ENCODE data around the gene KLHL2. TPM values are rescaled to one million over a fixed set of nuclear protein-coding genes. Genes with fewer than 3 reads are reported as not detected.
"Not testable (repeated sequence)": the region's sequence is repeated elsewhere in the genome, so short reads cannot be mapped to it uniquely, and the experiment has no call there.

KLHL2 gene
- total RNA-seq, 2 donors from 2014 or later = 9.1 to 17.1 TPM

GRCh38 chr4:165248102-165248501 lies 40.7 kb downstream of the KLHL2 start:
- intact Hi-C loops (cut with DNase I) = no loop called here
- peaks cover 5% of the 10 kb centered on the region for H3K4me1 ChIP-seq
- H3K4me3 ChIP-seq = no peak overlapping the region
- H3K36me3 ChIP-seq (replicated peaks in 1 of 2; ENCODE audit: insufficient read depth in 1 of 2, low read depth in 2 of 2) = no peaks in the 10 kb centered on the region
- 82 to 89% methylated on average over 3 of the region's 3 CpGs for WGBS, 2 donors
- ATAC-seq (no peak), DNase-seq (no peak)
- peak overlapping the region in 1 of 4 donors; percentile 14 for H3K27ac ChIP-seq
- TF ChIP-seq POLR2A (IDR thresholded peaks at IDR 0.05) (no peak), CTCF (IDR thresholded peaks at IDR 0.05) (no peak)
- H3K9me3 ChIP-seq = no peaks in the 10 kb centered on the region
- no peaks in the 10 kb centered on the region for H3K27me3 ChIP-seq

DNA sequence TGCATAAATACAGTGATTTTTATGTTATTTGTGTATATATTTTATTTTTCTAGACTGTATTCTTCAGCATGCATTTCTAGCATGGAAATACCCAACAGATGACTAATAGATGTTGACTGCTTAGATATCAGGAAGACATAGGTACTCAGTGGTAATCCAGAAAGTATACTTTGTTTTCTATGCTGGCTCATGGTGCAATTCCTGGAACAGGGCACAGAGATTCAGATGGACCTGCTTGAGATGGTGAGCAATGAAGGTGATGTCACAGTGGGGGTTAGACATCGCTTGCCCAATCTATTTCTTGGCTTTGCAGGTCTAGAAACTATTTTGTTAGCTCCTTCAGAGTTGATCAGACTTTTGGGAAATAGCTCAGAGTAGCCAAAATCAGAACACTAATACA lies 41.5 kb downstream of the KLHL2 start:
- H3K36me3 ChIP-seq (replicated peaks in 1 of 2; ENCODE audit: insufficient read depth in 1 of 2, low read depth in 2 of 2); ATAC-seq; H3K27ac ChIP-seq; H3K4me3 ChIP-seq; H3K27me3 ChIP-seq; intact Hi-C loops (cut with DNase I); H3K9me3 ChIP-seq; DNase-seq; H3K4me1 ChIP-seq: not testable (repeated sequence)
- 100% methylated on average over 1 of the region's 1 CpG for WGBS, 2 donors

- H3K27ac ChIP-seq; intact Hi-C loops (cut with DNase I): not testable (repeated sequence)
These were observed 47.4 kb downstream of the KLHL2 start for GRCh38 chr4:165254771-165255170.

DNA sequence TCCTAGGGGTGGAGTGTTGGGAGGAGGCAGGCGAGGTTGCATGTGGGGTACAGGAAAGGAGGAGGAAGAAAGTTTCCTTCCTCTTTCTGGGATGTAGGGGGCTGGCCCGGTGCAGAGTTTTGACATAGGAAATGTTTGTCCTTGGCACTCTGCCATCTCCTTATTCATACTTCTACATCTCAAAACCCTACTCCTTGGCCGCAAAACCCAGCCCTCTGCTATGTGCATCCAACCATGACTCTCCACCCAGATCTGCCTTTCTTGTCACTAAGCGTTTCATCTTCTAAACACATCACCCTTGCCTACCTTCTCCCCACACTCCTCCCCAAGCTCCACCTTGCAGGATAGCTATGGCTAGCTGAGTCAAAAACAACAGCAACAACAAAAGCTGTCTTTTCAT lies 48.1 kb downstream of the KLHL2 start:
- peak in 3 of 4 donors; percentile 7 to 60 (median 14) for DNase-seq
- intact Hi-C loops (cut with DNase I) = not testable (repeated sequence)
- WGBS, 2 donors = 66 to 78% methylated on average over 4 of the region's 4 CpGs

More at GRCh38 chr4:165254771-165255170, 47.4 kb downstream of the KLHL2 start:
- H3K4me1 ChIP-seq; DNase-seq; ATAC-seq; H3K4me3 ChIP-seq; H3K36me3 ChIP-seq (replicated peaks in 1 of 2; ENCODE audit: insufficient read depth in 1 of 2, low read depth in 2 of 2); H3K9me3 ChIP-seq; H3K27me3 ChIP-seq: not testable (repeated sequence)
- WGBS, 2 donors = 84 to 85% methylated on average over 3 of the region's 3 CpGs

GRCh38 chr4:165256074-165256659 lies 48.8 kb downstream of the KLHL2 start:
- H3K36me3 ChIP-seq (replicated peaks in 1 of 2; ENCODE audit: insufficient read depth in 1 of 2, low read depth in 2 of 2); H3K4me1 ChIP-seq; H3K9me3 ChIP-seq; H3K4me3 ChIP-seq; intact Hi-C loops (cut with DNase I); H3K27me3 ChIP-seq; ATAC-seq; DNase-seq: not testable (repeated sequence)
- WGBS, 2 donors = 38 to 48% methylated on average over 7 of the region's 7 CpGs
- peak overlapping the region in 1 of 4 donors; percentile 26 for H3K27ac ChIP-seq

More for the DNA sequence above, 48.1 kb downstream of the KLHL2 start:
- H3K9me3 ChIP-seq; H3K4me3 ChIP-seq; ATAC-seq; H3K27me3 ChIP-seq; H3K36me3 ChIP-seq (replicated peaks in 1 of 2; ENCODE audit: insufficient read depth in 1 of 2, low read depth in 2 of 2); H3K4me1 ChIP-seq: not testable (repeated sequence)
- H3K27ac ChIP-seq = peak overlapping the region in 1 of 4 donors; percentile 26

DNA sequence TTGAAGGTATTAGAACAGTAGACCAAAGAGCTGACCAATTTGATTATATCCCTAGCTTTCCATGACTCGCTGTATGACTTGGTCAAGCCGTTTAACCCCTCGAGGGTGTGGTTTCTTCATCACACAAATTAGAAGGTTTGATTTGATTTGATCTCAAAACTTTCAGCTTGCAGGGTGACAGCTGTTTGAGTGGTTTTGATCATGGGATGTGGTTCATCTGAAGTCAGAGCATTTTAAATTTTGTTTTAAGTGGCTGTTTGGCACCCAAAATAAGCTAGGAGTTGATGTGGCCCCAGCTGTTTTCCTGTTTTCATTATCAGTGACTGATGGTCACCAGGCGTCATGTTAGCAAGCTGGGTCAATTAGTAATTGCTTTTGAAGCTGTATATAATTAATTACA lies 52.4 kb downstream of the KLHL2 start:
- H3K27ac ChIP-seq; H3K36me3 ChIP-seq (replicated peaks in 1 of 2; ENCODE audit: insufficient read depth in 1 of 2, low read depth in 2 of 2); intact Hi-C loops (cut with DNase I); H3K9me3 ChIP-seq; H3K4me1 ChIP-seq; H3K27me3 ChIP-seq; DNase-seq; H3K4me3 ChIP-seq; ATAC-seq: not testable (repeated sequence)
- WGBS, 2 donors = 66 to 73% methylated on average over 4 of the region's 4 CpGs

GRCh38 chr4:165262306-165262705 lies 54.9 kb downstream of the KLHL2 start:
- DNase-seq; ATAC-seq; H3K27ac ChIP-seq; H3K4me3 ChIP-seq; intact Hi-C loops (cut with DNase I); H3K27me3 ChIP-seq; H3K4me1 ChIP-seq; H3K9me3 ChIP-seq; H3K36me3 ChIP-seq (replicated peaks in 1 of 2; ENCODE audit: insufficient read depth in 1 of 2, low read depth in 2 of 2): not testable (repeated sequence)
- 77 to 81% methylated on average over 3 of the region's 3 CpGs for WGBS, 2 donors

- ATAC-seq; DNase-seq; H3K27me3 ChIP-seq; H3K27ac ChIP-seq; H3K4me1 ChIP-seq; H3K9me3 ChIP-seq; intact Hi-C loops (cut with DNase I); H3K36me3 ChIP-seq (replicated peaks in 1 of 2; ENCODE audit: insufficient read depth in 1 of 2, low read depth in 2 of 2); H3K4me3 ChIP-seq: not testable (repeated sequence)
- WGBS, 2 donors = 85 to 93% methylated on average over 3 of the region's 3 CpGs
These were observed 56.1 kb downstream of the KLHL2 start for GRCh38 chr4:165263466-165263865.

- H3K4me3 ChIP-seq; DNase-seq; intact Hi-C loops (cut with DNase I); H3K27ac ChIP-seq; H3K4me1 ChIP-seq; H3K36me3 ChIP-seq (replicated peaks in 1 of 2; ENCODE audit: insufficient read depth in 1 of 2, low read depth in 2 of 2); H3K27me3 ChIP-seq; H3K9me3 ChIP-seq; ATAC-seq: not testable (repeated sequence)
- 74 to 77% methylated on average over 7 of the region's 7 CpGs for WGBS, 2 donors
These were observed 62.6 kb downstream of the KLHL2 start for GRCh38 chr4:165269931-165270330.

DNA sequence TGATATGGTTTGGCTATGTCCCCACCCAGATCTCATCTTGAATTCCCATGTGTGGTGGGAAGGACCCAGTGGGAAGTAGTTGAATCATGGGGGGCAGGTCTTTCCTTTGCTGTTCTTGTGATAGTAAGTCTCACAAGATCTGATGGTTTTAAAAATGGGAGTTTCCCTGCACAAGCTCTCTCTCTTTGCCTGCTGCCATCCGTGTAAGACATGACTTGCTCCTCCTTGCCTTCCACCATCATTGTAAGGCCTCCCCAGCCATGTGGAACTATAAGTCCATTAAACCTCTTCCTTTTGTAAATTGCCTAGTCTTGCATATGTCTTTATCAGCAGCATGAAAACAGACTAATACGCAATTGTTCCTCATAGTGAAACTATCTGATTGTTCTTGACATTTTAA lies 66.1 kb downstream of the KLHL2 start:
- H3K36me3 ChIP-seq (replicated peaks in 1 of 2; ENCODE audit: insufficient read depth in 1 of 2, low read depth in 2 of 2); intact Hi-C loops (cut with DNase I); H3K4me1 ChIP-seq; ATAC-seq; H3K27me3 ChIP-seq; H3K27ac ChIP-seq; DNase-seq; H3K4me3 ChIP-seq; H3K9me3 ChIP-seq: not testable (repeated sequence)
- 50% methylated on average over 2 of the region's 2 CpGs for WGBS, 2 donors

DNA sequence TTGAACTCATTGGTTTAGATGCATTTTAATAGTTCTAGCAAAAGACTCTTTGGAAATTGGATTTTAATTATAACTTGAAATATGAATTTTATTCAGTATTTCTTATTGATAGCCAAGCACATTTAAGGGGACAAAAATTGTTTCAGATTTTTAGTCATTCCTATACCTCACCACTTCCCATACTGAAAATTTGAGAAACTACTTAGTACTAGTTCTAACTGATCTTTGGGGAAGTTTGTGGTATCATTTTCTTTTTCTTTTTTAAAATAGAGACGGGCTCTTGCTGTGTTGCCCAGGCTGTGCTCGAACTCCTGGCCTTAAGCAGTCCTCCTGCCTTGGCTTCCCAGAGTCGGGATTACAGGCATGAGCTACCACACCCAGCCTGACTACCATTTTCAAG lies 68.0 kb downstream of the KLHL2 start:
- H3K4me1 ChIP-seq; intact Hi-C loops (cut with DNase I); DNase-seq; H3K36me3 ChIP-seq (replicated peaks in 1 of 2; ENCODE audit: insufficient read depth in 1 of 2, low read depth in 2 of 2); H3K27ac ChIP-seq; H3K9me3 ChIP-seq; H3K4me3 ChIP-seq; H3K27me3 ChIP-seq; ATAC-seq: not testable (repeated sequence)
- 89 to 94% methylated on average over 3 of the region's 3 CpGs for WGBS, 2 donors

Measured in body of pancreas (tissue), 4 donors.